HG03135 (cell line): ENCODE data around the gene LIN28A.

ENCODE experiments used
- ATAC-seq: cut with Tn5 transposase; IDR thresholded peaks from one replicate; pipeline ENCODE4 v1.9.1; 2021; ENCODE audit warnings: mild to moderate bottlenecking, moderate library complexity; ENCODE audit not compliant: unreplicated experiment

The LIN28A gene

GRCh38 chr1:26432793-26433192 is 22.2 kb downstream of the LIN28A start:
- ATAC-seq, result no peak

- no peak for ATAC-seq
Observed at GRCh38 chr1:26434161-26434752, 23.6 kb downstream of the LIN28A start.

- no peak for ATAC-seq
Observed at GRCh38 chr1:26438041-26438440, 27.4 kb downstream of the LIN28A start.

- ATAC-seq, result no peak
Observed at GRCh38 chr1:26440259-26440658, 29.6 kb downstream of the LIN28A start.

- no peak for ATAC-seq
Observed at GRCh38 chr1:26449868-26450267, 39.3 kb downstream of the LIN28A start.

- ATAC-seq, result no peak
Observed at GRCh38 chr1:26450908-26451307, 40.3 kb downstream of the LIN28A start.

- no peak for ATAC-seq
Observed at GRCh38 chr1:26452459-26453183, 42.0 kb downstream of the LIN28A start.

- ATAC-seq, result no peak
Observed at GRCh38 chr1:26459148-26459547, 48.5 kb downstream of the LIN28A start.

- no peak for ATAC-seq
Observed at GRCh38 chr1:26459573-26460031, 49.0 kb downstream of the LIN28A start.

- ATAC-seq, result no peak
Observed at GRCh38 chr1:26468911-26469310, 58.3 kb downstream of the LIN28A start.

- no peak for ATAC-seq
Observed at GRCh38 chr1:26469558-26469957, 58.9 kb downstream of the LIN28A start.

GRCh38 chr1:26470878-26471497 is 60.4 kb downstream of the LIN28A start:
- no peak for ATAC-seq

GRCh38 chr1:26471498-26472319 is 61.1 kb downstream of the LIN28A start:
- ATAC-seq, result peak; percentile 4

GRCh38 chr1:26472320-26472900 is 61.8 kb downstream of the LIN28A start, which contains the start of gene HMGN2:
Gene HMGN2, plus strand, starts transcription at chr1:26472440. Its CDS starts 173 bp downstream, at chr1:26472613.
- ATAC-seq, result peak; percentile 46

GRCh38 chr1:26472901-26473845 is 62.6 kb downstream of the LIN28A start:
- peak; percentile 72 for ATAC-seq

- ATAC-seq, result no peak
Observed at GRCh38 chr1:26474818-26475217, 64.2 kb downstream of the LIN28A start.

- no peak for ATAC-seq
Observed at GRCh38 chr1:26475989-26476388, 65.4 kb downstream of the LIN28A start.

GRCh38 chr1:26476958-26477357 is 66.3 kb downstream of the LIN28A start:
- no peak for ATAC-seq

- no peak for ATAC-seq
Observed at GRCh38 chr1:26477446-26478152, 67.0 kb downstream of the LIN28A start.
